ENCODE results near the gene KIF20A. TPM values are rescaled to one million over a fixed set of nuclear protein-coding genes. Genes with fewer than 3 reads are reported as not detected.
A peak's percentile ranks its signal among the peaks of the same experiment; 100 is the strongest.
"Not testable (repeated sequence)": the region's sequence is repeated elsewhere in the genome, so short reads cannot be mapped to it uniquely, and the experiment has no call there.

KIF20A gene
- polyA plus RNA-seq, 1 of the 3 experiments (the other 2 are of a cell fraction) = 16.0 TPM

DNA sequence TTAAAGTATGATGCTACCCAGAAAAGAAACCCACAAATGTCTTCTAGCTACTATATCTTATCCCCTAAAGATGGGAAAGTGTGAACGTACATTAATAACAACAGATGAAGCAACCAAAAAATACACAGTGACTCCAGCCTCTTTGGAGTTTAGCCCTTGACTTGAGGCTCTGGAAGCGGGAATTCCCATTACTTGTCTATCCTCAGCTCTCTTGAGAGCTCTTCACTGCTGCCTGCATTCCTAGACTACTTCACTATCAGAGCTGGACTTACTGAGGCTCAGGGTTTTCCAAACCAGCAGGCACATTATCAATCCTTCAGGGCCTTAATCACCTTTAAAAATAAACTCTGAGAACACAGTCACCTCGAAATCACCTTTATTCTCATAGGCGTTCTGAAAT lies 38.6 kb upstream of the KIF20A start:
- Histone ChIP-seq H3K79me2 (ENCODE audit: insufficient read depth) (no peaks in the 10 kb centered on the region), H3K9me3 (no peaks in the 10 kb centered on the region), H4K20me1 (ENCODE audit: insufficient read depth) (no peaks in the 10 kb centered on the region), H3K27ac (ENCODE audit: low read depth in 2 of 2, low read length in 1 of 2) (no peak overlapping the region), H3F3A (replicated peaks; ENCODE audit: insufficient read depth) (peaks cover 9% of the 10 kb centered on the region), H3K27me3 (ENCODE audit: insufficient read depth) (no peaks in the 10 kb centered on the region), H3K9me2 (no peaks in the 10 kb centered on the region), H3K4me1 (ENCODE audit: control insufficient read depth in 1 of 2, insufficient read depth in 2 of 2, low read depth in 1 of 2, low read length in 1 of 2) (no peaks in the 10 kb centered on the region), H3K4me3 (ENCODE audit: low read depth in 2 of 2, low read length in 1 of 2) (no peak overlapping the region), H2AFZ (ENCODE audit: low read depth) (no peak overlapping the region), H3K4me2 (no peak overlapping the region), H3K36me3 (replicated peaks in 1 of 2; ENCODE audit: control insufficient read depth in 1 of 2, insufficient read depth in 2 of 2, low read length in 1 of 2) (no peaks in the 10 kb centered on the region), H3K9ac (no peak overlapping the region)
- TF ChIP-seq TCF12 (IDR thresholded peaks at IDR 0.05) (no peak), RAD21 (IDR thresholded peaks at IDR 0.05; ENCODE audit: low read length) (no peak), MXI1 (IDR thresholded peaks at IDR 0.05; ENCODE audit: low read depth, low read length) (no peak), POLR2AphosphoS5 (IDR thresholded peaks at IDR 0.05; ENCODE audit: low read depth, low read length) (no peak), SIN3A (IDR thresholded peaks at IDR 0.05; ENCODE audit: borderline replicate concordance, low read depth, low read length) (no peak), USF2 (IDR thresholded peaks at IDR 0.05; ENCODE audit: borderline replicate concordance, low read depth, low read length) (no peak), SMC3 (IDR thresholded peaks at IDR 0.05; ENCODE audit: low read depth, low read length) (no peak), NRF1 (IDR thresholded peaks at IDR 0.05; ENCODE audit: low read depth, low read length) (no peak), FOXJ3 (CRISPR knock-in tag; IDR thresholded peaks at IDR 0.05) (no peak), ELF1 (IDR thresholded peaks at IDR 0.05) (no peak), GATA2 (CRISPR knock-in tag; IDR thresholded peaks at IDR 0.05) (no peak)
- TF ChIP-seq, protein P1, sequence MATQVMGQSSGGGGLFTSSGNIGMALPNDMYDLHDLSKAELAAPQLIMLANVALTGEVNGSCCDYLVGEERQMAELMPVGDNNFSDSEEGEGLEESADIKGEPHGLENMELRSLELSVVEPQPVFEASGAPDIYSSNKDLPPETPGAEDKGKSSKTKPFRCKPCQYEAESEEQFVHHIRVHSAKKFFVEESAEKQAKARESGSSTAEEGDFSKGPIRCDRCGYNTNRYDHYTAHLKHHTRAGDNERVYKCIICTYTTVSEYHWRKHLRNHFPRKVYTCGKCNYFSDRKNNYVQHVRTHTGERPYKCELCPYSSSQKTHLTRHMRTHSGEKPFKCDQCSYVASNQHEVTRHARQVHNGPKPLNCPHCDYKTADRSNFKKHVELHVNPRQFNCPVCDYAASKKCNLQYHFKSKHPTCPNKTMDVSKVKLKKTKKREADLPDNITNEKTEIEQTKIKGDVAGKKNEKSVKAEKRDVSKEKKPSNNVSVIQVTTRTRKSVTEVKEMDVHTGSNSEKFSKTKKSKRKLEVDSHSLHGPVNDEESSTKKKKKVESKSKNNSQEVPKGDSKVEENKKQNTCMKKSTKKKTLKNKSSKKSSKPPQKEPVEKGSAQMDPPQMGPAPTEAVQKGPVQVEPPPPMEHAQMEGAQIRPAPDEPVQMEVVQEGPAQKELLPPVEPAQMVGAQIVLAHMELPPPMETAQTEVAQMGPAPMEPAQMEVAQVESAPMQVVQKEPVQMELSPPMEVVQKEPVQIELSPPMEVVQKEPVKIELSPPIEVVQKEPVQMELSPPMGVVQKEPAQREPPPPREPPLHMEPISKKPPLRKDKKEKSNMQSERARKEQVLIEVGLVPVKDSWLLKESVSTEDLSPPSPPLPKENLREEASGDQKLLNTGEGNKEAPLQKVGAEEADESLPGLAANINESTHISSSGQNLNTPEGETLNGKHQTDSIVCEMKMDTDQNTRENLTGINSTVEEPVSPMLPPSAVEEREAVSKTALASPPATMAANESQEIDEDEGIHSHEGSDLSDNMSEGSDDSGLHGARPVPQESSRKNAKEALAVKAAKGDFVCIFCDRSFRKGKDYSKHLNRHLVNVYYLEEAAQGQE (IDR thresholded peaks at IDR 0.05; ENCODE audit: low read depth, low read length) = no peak
- POLR2A ChIA-PET = no interaction called here
- no peak for DNase-seq
- WGBS (ENCODE audit: low lambda C conversion rate) = 67% methylated on average over 4 of the region's 4 CpGs
- CTCF ChIA-PET = interaction anchor here (1.3 to 2.0 kb wide), 6 partner anchors 10 to 361 kb away, joined by 3 to 14 read pairs (median 6); no protein-coding TSS in a partner anchor

DNA sequence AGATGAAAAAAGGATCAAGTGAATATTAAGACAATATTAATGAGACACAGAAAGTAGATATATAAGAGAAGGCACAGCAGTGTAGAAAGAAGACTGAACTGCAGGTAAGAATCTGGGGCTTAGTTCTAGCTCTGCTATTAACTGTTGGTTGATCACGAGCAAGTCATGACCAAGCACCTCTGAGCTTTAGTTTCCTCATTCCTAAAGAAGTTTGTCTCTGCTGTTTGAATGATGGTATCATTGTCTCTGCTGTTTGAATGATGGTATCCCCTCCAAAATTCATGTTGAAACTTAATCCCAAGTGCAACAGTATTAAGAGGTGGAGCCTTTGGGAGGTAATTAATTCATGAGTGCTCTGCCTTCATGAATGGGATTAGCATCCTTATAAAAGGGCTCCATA lies 37.2 kb upstream of the KIF20A start:
- no peak overlapping the region for H3K4me2 ChIP-seq
- no peak for TF ChIP-seq EZH2phosphoT487 (IDR thresholded peaks at IDR 0.05; ENCODE audit: borderline replicate concordance, low read depth)
- no peak for TF ChIP-seq FOSL2 (IDR thresholded peaks at IDR 0.05; ENCODE audit: borderline replicate concordance, low read depth)
- no peak for TF ChIP-seq RAD21 (IDR thresholded peaks at IDR 0.05; ENCODE audit: low read length)
- no peak for TF ChIP-seq SMC3 (IDR thresholded peaks at IDR 0.05; ENCODE audit: low read depth, low read length)
- TF ChIP-seq FOXJ3 (CRISPR knock-in tag; IDR thresholded peaks at IDR 0.05) = no peak
- no peak for TF ChIP-seq MAX (IDR thresholded peaks at IDR 0.05; ENCODE audit: low read depth)
- TF ChIP-seq RFX5 (IDR thresholded peaks at IDR 0.05; ENCODE audit: low read length) = no peak
- no peak for TF ChIP-seq FOXM1 (IDR thresholded peaks at IDR 0.05; ENCODE audit: low read depth)
- no peak for TF ChIP-seq PBX3 (IDR thresholded peaks at IDR 0.05)
- H3K9me2 ChIP-seq = no peaks in the 10 kb centered on the region
- H3K9ac ChIP-seq = no peak overlapping the region
- no peaks in the 10 kb centered on the region for H3K4me1 ChIP-seq (ENCODE audit: control insufficient read depth in 1 of 2, insufficient read depth in 2 of 2, low read depth in 1 of 2, low read length in 1 of 2)
- no peaks in the 10 kb centered on the region for H3K9me3 ChIP-seq
- WGBS (ENCODE audit: low lambda C conversion rate) = 50% methylated on average over 1 of the region's 1 CpG
- no peak for DNase-seq
- H2AFZ ChIP-seq (ENCODE audit: low read depth) = 0 out of 2 replicates have a peak overlapping the region, but pooled peaks have one; percentile 14
- H3K27me3 ChIP-seq (ENCODE audit: insufficient read depth) = no peaks in the 10 kb centered on the region
- no peaks in the 10 kb centered on the region for H4K20me1 ChIP-seq (ENCODE audit: insufficient read depth)
- ChIA-PET POLR2A (no interaction called here), CTCF (interaction anchor here (0.7 to 2.3 kb wide), 3 partner anchors 8 to 38 kb away, joined by 3 to 5 read pairs (median 4); no protein-coding TSS in a partner anchor)
- H3K27ac ChIP-seq (ENCODE audit: low read depth in 2 of 2, low read length in 1 of 2) = no peak overlapping the region
- no peaks in the 10 kb centered on the region for H3K36me3 ChIP-seq (replicated peaks in 1 of 2; ENCODE audit: control insufficient read depth in 1 of 2, insufficient read depth in 2 of 2, low read length in 1 of 2)
- peaks cover 9% of the 10 kb centered on the region for H3F3A ChIP-seq (replicated peaks; ENCODE audit: insufficient read depth)
- H3K4me3 ChIP-seq (ENCODE audit: low read depth in 2 of 2, low read length in 1 of 2) = no peak overlapping the region
- no peaks in the 10 kb centered on the region for H3K79me2 ChIP-seq (ENCODE audit: insufficient read depth)

DNA sequence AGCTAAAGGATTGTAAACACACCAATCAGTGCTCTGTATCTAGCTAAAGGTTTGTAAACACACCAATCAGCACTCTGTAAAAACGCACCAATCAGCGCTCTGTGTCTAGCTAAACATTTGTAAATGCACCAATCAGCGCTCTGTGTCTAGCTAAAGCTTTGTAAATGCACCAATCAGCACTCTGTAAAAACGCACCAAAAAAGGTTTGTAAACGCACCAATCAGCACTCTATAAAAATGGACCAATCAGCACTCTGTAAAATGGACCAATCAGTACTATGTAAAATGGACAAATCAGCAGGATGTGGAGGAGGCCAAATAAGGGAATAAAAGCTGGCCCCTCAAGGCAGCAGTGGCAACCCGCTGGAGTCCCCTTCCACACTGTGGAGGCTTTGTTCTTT lies 35.3 kb upstream of the KIF20A start:
- DNase-seq; H3F3A ChIP-seq (replicated peaks; ENCODE audit: insufficient read depth); H3K9ac ChIP-seq; H3K4me3 ChIP-seq (ENCODE audit: low read depth in 2 of 2, low read length in 1 of 2); H3K79me2 ChIP-seq (ENCODE audit: insufficient read depth); H3K9me2 ChIP-seq; H3K4me2 ChIP-seq; H4K20me1 ChIP-seq (ENCODE audit: insufficient read depth); H3K9me3 ChIP-seq; H3K4me1 ChIP-seq (ENCODE audit: control insufficient read depth in 1 of 2, insufficient read depth in 2 of 2, low read depth in 1 of 2, low read length in 1 of 2); H3K27ac ChIP-seq (ENCODE audit: low read depth in 2 of 2, low read length in 1 of 2); H2AFZ ChIP-seq (ENCODE audit: low read depth); POLR2A ChIA-PET; H3K27me3 ChIP-seq (ENCODE audit: insufficient read depth); H3K36me3 ChIP-seq (replicated peaks in 1 of 2; ENCODE audit: control insufficient read depth in 1 of 2, insufficient read depth in 2 of 2, low read length in 1 of 2): not testable (repeated sequence)
- 77% methylated on average over 6 of the region's 6 CpGs for WGBS (ENCODE audit: low lambda C conversion rate)
- CTCF ChIA-PET = interaction anchor here (1.3 to 2.3 kb wide), 4 partner anchors 10 to 108 kb away, joined by 4 to 12 read pairs (median 6); no protein-coding TSS in a partner anchor

Measured in SK-N-SH (cell line).